Lower leg skin (tissue), 4 donors: Measurements from ENCODE around the gene SLC35F3. TPM values are rescaled to one million over a fixed set of nuclear protein-coding genes. Genes with fewer than 3 reads are reported as not detected.

ENCODE experiments used
- DNase-seq, 2 donors: peaks; one replicate each; pipeline ENCODE4 v3.0.0-alpha.2; 2019; ENCODE audit warnings: low spot score in 2 of 2
- H3K4me3 ChIP-seq: fragments of 200-600 bp; sonication (generic); 2 replicates; pipeline ENCODE4 v1.5.1; 2017; ENCODE audit warnings: mild to moderate bottlenecking, low read depth; ENCODE audit not compliant: poor library complexity, severe bottlenecking
- POLR2A ChIP-seq, 2 donors: fragments of 450-650 bp; IDR thresholded peaks; one replicate each; pipeline ENCODE4 v1.6.1; 2016 to 2017; ENCODE audit warnings: antibody characterized with exemption in 2 of 2, mild to moderate bottlenecking in 1 of 2, moderate library complexity in 1 of 2
- WGBS, 2 donors: methylation state at CpG; one replicate each; pipeline ENCODE4 v1.1.5; 2018; 5-methylcytosine and 5-hydroxymethylcytosine counted together
- intact Hi-C: fragments of 100-400 bp; cut with DNase I; formaldehyde crosslinking; loops from one replicate; pipeline ENCODE4 v1.15.0; 2023; ENCODE audit warnings: low total_unique reads
- total RNA-seq, 4 donors: library from RNA; depleted of rRNA; stranded (reverse); fragments of >200 nt; gene quantifications; one replicate each; pipeline ENCODE4 v1.1.0, GENCODE V29; 2016
- TF ChIP-seq, protein P1 (sequence below), 3 donors: fragments of 450-650 bp; IDR thresholded peaks; one replicate each; pipeline ENCODE4 v1.5.1; 2016; ENCODE audit warnings: antibody characterized with exemption in 3 of 3, mild to moderate bottlenecking in 3 of 3, moderate library complexity in 2 of 3

The SLC35F3 gene
- total RNA-seq, 4 donors from 2014 or later: 0.42 to 0.83 (median 0.64) TPM

DNA sequence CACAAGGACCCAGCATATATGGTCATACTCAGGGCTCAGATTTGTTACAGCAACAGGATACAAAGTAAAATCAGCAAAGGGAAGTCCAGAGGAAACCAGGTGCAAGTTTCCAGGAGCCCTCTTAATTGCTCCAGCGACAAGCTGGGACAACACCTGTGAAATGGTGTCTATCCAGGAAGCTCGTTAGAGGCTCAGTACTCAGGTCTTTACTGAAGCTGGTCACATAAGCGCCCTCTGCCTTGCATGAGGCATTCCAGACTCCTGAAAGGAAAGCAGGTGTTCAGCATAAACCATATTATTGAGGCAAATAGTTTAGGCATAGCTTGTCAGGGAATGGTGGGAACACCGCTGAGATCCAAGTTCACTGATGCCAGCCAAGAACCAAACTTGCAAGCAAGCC, 231.0 kb downstream of the SLC35F3 start:
- intact Hi-C loops: no loop called here

DNA sequence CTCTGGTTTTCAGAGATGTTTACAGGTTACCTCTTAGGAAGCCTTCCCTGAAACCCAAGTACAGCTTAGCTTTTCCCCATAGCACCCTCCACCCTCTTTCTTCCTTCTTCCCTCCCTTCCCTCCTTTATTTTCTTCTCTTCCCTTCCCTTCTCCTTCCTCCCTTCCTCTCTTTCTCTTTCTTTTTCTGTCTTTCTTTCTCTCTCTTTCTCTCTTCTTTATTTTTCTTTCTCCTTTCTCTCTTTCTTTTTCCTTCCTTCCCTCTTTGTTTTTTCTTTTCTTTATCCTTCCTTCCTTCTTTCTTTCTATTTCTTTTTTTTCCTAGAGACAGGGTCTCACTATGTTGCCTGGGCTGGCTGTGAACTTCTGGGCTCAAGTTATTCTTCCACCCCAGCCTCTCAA, 231.6 kb downstream of the SLC35F3 start:
- intact Hi-C loops: no loop called here
- TF ChIP-seq, protein P1, sequence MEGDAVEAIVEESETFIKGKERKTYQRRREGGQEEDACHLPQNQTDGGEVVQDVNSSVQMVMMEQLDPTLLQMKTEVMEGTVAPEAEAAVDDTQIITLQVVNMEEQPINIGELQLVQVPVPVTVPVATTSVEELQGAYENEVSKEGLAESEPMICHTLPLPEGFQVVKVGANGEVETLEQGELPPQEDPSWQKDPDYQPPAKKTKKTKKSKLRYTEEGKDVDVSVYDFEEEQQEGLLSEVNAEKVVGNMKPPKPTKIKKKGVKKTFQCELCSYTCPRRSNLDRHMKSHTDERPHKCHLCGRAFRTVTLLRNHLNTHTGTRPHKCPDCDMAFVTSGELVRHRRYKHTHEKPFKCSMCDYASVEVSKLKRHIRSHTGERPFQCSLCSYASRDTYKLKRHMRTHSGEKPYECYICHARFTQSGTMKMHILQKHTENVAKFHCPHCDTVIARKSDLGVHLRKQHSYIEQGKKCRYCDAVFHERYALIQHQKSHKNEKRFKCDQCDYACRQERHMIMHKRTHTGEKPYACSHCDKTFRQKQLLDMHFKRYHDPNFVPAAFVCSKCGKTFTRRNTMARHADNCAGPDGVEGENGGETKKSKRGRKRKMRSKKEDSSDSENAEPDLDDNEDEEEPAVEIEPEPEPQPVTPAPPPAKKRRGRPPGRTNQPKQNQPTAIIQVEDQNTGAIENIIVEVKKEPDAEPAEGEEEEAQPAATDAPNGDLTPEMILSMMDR (IDR thresholded peaks at IDR 0.05): no peak
- no peak for TF ChIP-seq POLR2A (IDR thresholded peaks at IDR 0.05)
- no peak overlapping the region for H3K4me3 ChIP-seq
- DNase-seq: no peak

More for the DNA sequence above, 231.0 kb downstream of the SLC35F3 start:
- H3K4me3 ChIP-seq: no peak overlapping the region
- DNase-seq: no peak
- WGBS, 2 donors: 41 to 47% methylated on average over 4 of the region's 4 CpGs
- TF ChIP-seq, protein P1 (IDR thresholded peaks at IDR 0.05): no peak
- TF ChIP-seq POLR2A (IDR thresholded peaks at IDR 0.05): no peak

DNA sequence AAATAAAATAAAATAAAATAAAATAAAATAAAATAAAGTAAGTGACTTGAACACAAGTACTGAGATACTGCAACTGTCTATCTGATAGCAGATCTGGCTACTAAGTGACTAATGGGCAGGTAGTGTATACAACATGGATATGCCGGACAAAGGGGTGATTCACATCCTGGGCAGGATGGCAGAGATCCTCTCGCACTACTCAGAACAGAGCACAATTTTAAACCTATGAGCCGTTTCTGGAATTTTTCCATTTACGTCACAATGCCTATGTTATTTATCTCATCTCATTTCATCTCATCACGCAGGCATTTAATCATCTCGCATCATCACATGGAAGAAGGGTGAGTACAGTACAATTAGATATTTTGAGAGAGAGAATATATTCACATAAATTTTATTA, 235.5 kb downstream of the SLC35F3 start:
- WGBS, 2 donors: 83 to 84% methylated on average over 6 of the region's 6 CpGs
- H3K4me3 ChIP-seq: no peak overlapping the region
- no peak for DNase-seq
- TF ChIP-seq POLR2A (IDR thresholded peaks at IDR 0.05): no peak
- TF ChIP-seq, protein P1 (IDR thresholded peaks at IDR 0.05): no peak
- intact Hi-C loops: no loop called here

DNA sequence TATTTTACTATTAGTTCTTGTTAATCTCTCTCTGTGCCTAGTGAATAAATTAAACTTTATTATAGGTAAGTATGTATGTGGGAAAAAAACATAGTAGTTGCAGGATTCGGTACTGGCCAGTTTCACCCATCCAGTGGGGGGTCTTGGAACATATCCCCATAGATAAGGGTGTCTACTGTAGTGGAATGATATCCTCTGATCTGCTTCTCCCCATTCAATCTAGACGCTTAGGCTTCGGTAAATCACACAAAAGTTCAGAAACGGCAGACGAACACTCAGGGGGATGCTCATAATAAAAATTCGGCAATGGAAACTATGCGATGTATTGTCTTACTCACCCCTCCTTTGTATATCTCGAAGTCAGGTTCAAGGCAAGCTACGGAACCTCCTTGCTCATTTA, 235.9 kb downstream of the SLC35F3 start:
- H3K4me3 ChIP-seq: no peak overlapping the region

DNA sequence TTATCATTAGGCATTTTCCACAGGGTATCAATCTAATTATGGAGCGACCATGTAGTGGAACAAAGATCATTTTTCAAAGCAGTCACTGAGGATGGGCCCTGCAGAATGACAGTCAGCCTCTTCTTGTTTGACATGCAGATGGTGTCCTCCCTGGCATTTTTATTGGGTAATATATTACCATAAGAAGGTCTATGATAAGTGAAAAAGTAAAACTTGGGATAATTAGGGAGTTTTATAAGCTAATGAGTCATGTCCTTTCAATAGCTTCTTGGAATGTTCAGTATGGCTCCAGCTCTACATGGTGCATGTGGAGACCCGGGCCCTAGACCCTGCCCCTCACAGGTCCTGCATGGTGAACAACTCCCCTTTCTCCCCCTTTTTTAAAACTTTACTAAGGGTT, 236.5 kb downstream of the SLC35F3 start:
- no peak for DNase-seq
- 74 to 75% methylated on average over 2 of the region's 2 CpGs for WGBS, 2 donors
- intact Hi-C loops: no loop called here
- no peak overlapping the region for H3K4me3 ChIP-seq
- no peak for TF ChIP-seq POLR2A (IDR thresholded peaks at IDR 0.05)
- TF ChIP-seq, protein P1 (IDR thresholded peaks at IDR 0.05): no peak

More for the DNA sequence above, 235.9 kb downstream of the SLC35F3 start:
- 93 to 94% methylated on average over 9 of the region's 9 CpGs for WGBS, 2 donors
- intact Hi-C loops: no loop called here
- DNase-seq: no peak
- TF ChIP-seq, protein P1 (IDR thresholded peaks at IDR 0.05): no peak
- TF ChIP-seq POLR2A (IDR thresholded peaks at IDR 0.05): no peak

DNA sequence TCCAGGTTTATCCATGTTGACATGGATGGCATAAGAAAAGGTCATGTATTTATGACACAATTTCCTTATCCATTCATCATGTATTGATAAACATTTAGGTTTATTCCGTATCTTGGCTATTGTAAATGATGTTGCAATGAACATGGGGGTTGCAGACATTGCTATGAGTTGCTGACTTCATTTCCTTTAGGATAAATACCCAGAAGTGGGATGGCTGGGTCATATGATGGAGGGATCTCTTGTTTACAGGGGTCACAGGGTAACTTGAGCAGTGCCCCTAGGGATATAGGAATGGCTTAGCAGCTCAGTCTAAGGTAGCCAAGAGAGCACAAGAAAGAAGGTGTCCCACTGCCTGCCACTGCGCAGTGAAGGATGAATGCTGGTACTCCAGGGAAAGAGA, 239.2 kb downstream of the SLC35F3 start:
- H3K4me3 ChIP-seq: no peak overlapping the region
- WGBS, 2 donors: 74 to 83% methylated on average over 2 of the region's 2 CpGs
- intact Hi-C loops: no loop called here
- TF ChIP-seq, protein P1 (IDR thresholded peaks at IDR 0.05): no peak
- no peak for TF ChIP-seq POLR2A (IDR thresholded peaks at IDR 0.05)
- DNase-seq: no peak
